H9 (cell line): ENCODE results near the gene CFAP69. TPM values are rescaled to one million over a fixed set of nuclear protein-coding genes. Genes with fewer than 3 reads are reported as not detected.

Experiments used
- DNase-seq: peaks from one replicate; pipeline ENCODE4 v3.0.0-alpha.2; 2017
- H2AFZ ChIP-seq: one replicate; pipeline ENCODE4 v1.6.1; 2013; ENCODE audit warnings: mild to moderate bottlenecking, low read length, control low read depth, moderate library complexity
- H2AK5ac ChIP-seq: 2 replicates; pipeline ENCODE4 v1.6.1; 2013; ENCODE audit warnings: low read length, control low read depth, mixed read lengths; ENCODE audit not compliant: insufficient read length
- H2BK120ac ChIP-seq: one replicate; pipeline ENCODE4 v1.6.1; 2013; ENCODE audit warnings: low read depth, mild to moderate bottlenecking, low read length, control low read depth, inconsistent platforms; ENCODE audit not compliant: poor library complexity, severe bottlenecking
- H2BK12ac ChIP-seq: 2 replicates; pipeline ENCODE4 v1.6.1; 2013; ENCODE audit warnings: low read length, control low read depth, mixed read lengths, low read depth; ENCODE audit not compliant: insufficient read length
- H2BK15ac ChIP-seq: 2 replicates; pipeline ENCODE4 v1.6.1; 2013; ENCODE audit warnings: low read depth, low read length, control low read depth
- H2BK20ac ChIP-seq: one replicate; pipeline ENCODE4 v1.6.1; 2013; ENCODE audit warnings: low read depth, mild to moderate bottlenecking, low read length, control low read depth, inconsistent platforms; ENCODE audit not compliant: poor library complexity, severe bottlenecking
- H2BK5ac ChIP-seq: 2 replicates; pipeline ENCODE4 v1.6.1; 2013; ENCODE audit warnings: low read length, control low read depth, mixed read lengths; ENCODE audit not compliant: insufficient read length
- H3K14ac ChIP-seq: 2 replicates; pipeline ENCODE4 v1.6.1; 2013; ENCODE audit warnings: low read length, control low read depth; ENCODE audit not compliant: insufficient read depth
- H3K18ac ChIP-seq: 2 replicates; pipeline ENCODE4 v1.6.1; 2013; ENCODE audit warnings: low read depth, mild to moderate bottlenecking, mixed read lengths, low read length, control low read depth; ENCODE audit not compliant: insufficient read length
- H3K23ac ChIP-seq: 2 replicates; pipeline ENCODE4 v1.6.1; 2013; ENCODE audit warnings: low read length, control low read depth, mixed read lengths, low read depth; ENCODE audit not compliant: insufficient read length
- H3K23me2 ChIP-seq: 2 replicates; pipeline ENCODE4 v1.6.1; 2013; ENCODE audit warnings: low read depth, mild to moderate bottlenecking, mixed read lengths, low read length, control low read depth; ENCODE audit not compliant: insufficient read length, poor library complexity, severe bottlenecking
- H3K27ac ChIP-seq: 2 replicates; pipeline ENCODE4 v1.5.1; 2013; ENCODE audit warnings: low read length, control low read depth, mixed read lengths, low read depth; ENCODE audit not compliant: insufficient read length
- H3K27me3 ChIP-seq: 2 replicates; pipeline ENCODE4 v1.6.1; 2013; ENCODE audit warnings: low read length, control low read depth, inconsistent platforms; ENCODE audit not compliant: insufficient read depth
- H3K4ac ChIP-seq: 2 replicates; pipeline ENCODE4 v1.6.1; 2013; ENCODE audit warnings: low read depth, mild to moderate bottlenecking, control low read depth, inconsistent platforms, low read length, moderate library complexity
- H3K4me1 ChIP-seq: 2 replicates; pipeline ENCODE4 v1.6.1; 2013; ENCODE audit warnings: low read length, control low read depth, inconsistent platforms; ENCODE audit not compliant: insufficient read depth
- H3K4me2 ChIP-seq: 2 replicates; pipeline ENCODE4 v1.6.1; 2013; ENCODE audit warnings: low read length, control low read depth, mixed read lengths; ENCODE audit not compliant: insufficient read length, insufficient read depth
- H3K56ac ChIP-seq: 2 replicates; pipeline ENCODE4 v1.6.1; 2013; ENCODE audit warnings: low read depth, mild to moderate bottlenecking, mixed read lengths, low read length, control low read depth; ENCODE audit not compliant: insufficient read length
- H3K79me1 ChIP-seq: 2 replicates; pipeline ENCODE4 v1.6.1; 2013; ENCODE audit warnings: low read depth, mild to moderate bottlenecking, moderate library complexity, low read length, control low read depth, inconsistent platforms; ENCODE audit not compliant: insufficient read depth, poor library complexity, severe bottlenecking
- H3K79me2 ChIP-seq: 2 replicates; pipeline ENCODE4 v1.6.1; 2013; ENCODE audit warnings: low read length, control low read depth, inconsistent platforms; ENCODE audit not compliant: insufficient read depth
- H3K9ac ChIP-seq: 2 replicates; pipeline ENCODE4 v1.6.1; 2013; ENCODE audit warnings: low read length, control low read depth, mixed read lengths; ENCODE audit not compliant: insufficient read length; ENCODE audit errors: extremely low read depth
- H3K9me3 ChIP-seq: one replicate; pipeline ENCODE4 v1.6.1; 2013; ENCODE audit warnings: low read depth, low read length, inconsistent platforms; ENCODE audit not compliant: control insufficient read depth
- H3T11ph ChIP-seq: one replicate; pipeline ENCODE4 v1.6.1; 2013; ENCODE audit warnings: mild to moderate bottlenecking, low read length, control low read depth, inconsistent platforms
- H4K20me1 ChIP-seq: one replicate; pipeline ENCODE4 v1.6.1; 2013; ENCODE audit not compliant: control insufficient read depth, insufficient read length, insufficient read depth
- H4K5ac ChIP-seq: 2 replicates; pipeline ENCODE4 v1.6.1; 2013; ENCODE audit warnings: low read depth, mild to moderate bottlenecking, mixed read lengths, low read length, control low read depth; ENCODE audit not compliant: insufficient read length
- H4K8ac ChIP-seq: replicated peaks from 2 replicates; pipeline ENCODE4 v1.6.1; 2013; ENCODE audit warnings: low read length, control low read depth, mixed read lengths, low read depth; ENCODE audit not compliant: insufficient read length
- H4K91ac ChIP-seq: 2 replicates; pipeline ENCODE4 v1.6.1; 2013; ENCODE audit warnings: low read depth, mild to moderate bottlenecking, moderate library complexity, mixed read lengths, low read length, control low read depth; ENCODE audit not compliant: insufficient read length
- H3K27ac Mint-ChIP-seq, 3 experiments: 2 replicates in 2 of 3; 3 replicates in 1 of 3; pipeline ENCODE4 v1.8.0; 2020 to 2021; ENCODE audit warnings: mixed read lengths in 3 of 3, mild to moderate bottlenecking in 1 of 3, moderate library complexity in 1 of 3
- H3K27me3 Mint-ChIP-seq: 2 replicates; pipeline ENCODE4 v1.8.0; 2021; ENCODE audit warnings: low read depth, mild to moderate bottlenecking, moderate library complexity, mixed read lengths
- H3K36me3 Mint-ChIP-seq, 3 experiments: 2 replicates in 2 of 3; 3 replicates in 1 of 3; pipeline ENCODE4 v1.8.0; 2020 to 2021; ENCODE audit warnings: low read depth in 3 of 3, mixed read lengths in 3 of 3; ENCODE audit not compliant: insufficient read depth in 1 of 3
- H3K4me1 Mint-ChIP-seq, 2 experiments: 2 replicates each; pipeline ENCODE4 v1.8.0; 2020; ENCODE audit warnings: mixed read lengths in 2 of 2
- H3K4me3 Mint-ChIP-seq, 2 experiments: 2 replicates in 1 of 2; 3 replicates in 1 of 2; pipeline ENCODE4 v1.8.0; 2020 to 2021; ENCODE audit warnings: mild to moderate bottlenecking in 2 of 2, mixed read lengths in 2 of 2, moderate library complexity in 1 of 2
- H3K9me3 Mint-ChIP-seq, 2 experiments: 2 replicates in 1 of 2; 3 replicates in 1 of 2; pipeline ENCODE4 v1.8.0; 2020; ENCODE audit warnings: mild to moderate bottlenecking in 2 of 2, mixed read lengths in 2 of 2, moderate library complexity in 1 of 2
- CTCF ChIP-seq: fragments of 200-600 bp; sonication (generic); conservative IDR thresholded peaks from 3 replicates; pipeline ENCODE4 v1.8.0; 2021; ENCODE audit warnings: antibody characterized with exemption, mild to moderate bottlenecking
- WGBS: extraction: QIAGEN DNeasy Blood & Tissue Kit; methylation state at CpG from one replicate; pipeline ENCODE4 v1.1.7; 2013; ENCODE audit warnings: missing lambda C conversion rate, low lambda C conversion rate, mixed read lengths; ENCODE audit not compliant: insufficient read length; ENCODE audit errors: extremely low coverage; 5-methylcytosine and 5-hydroxymethylcytosine counted together
- total RNA-seq: library from RNA; stranded (reverse); gene quantifications from 2 replicates; pipeline ENCODE4 v1.2.1, GENCODE V29; 2021

CFAP69 gene
- total RNA-seq, 1 experiment from 2014 or later, result 2.9 TPM

- H3K79me2 ChIP-seq, result no peaks in the 10 kb centered on the region
- H4K91ac ChIP-seq, result no peak overlapping the region
- H3K18ac ChIP-seq, result no peak overlapping the region
- no peak overlapping the region for H2BK120ac ChIP-seq
- H2BK20ac ChIP-seq, result no peak overlapping the region
- no peaks in the 10 kb centered on the region for H3K36me3 Mint-ChIP-seq
- no peak overlapping the region for H2BK5ac ChIP-seq
- no peak overlapping the region for H3K4me2 ChIP-seq
- no peak overlapping the region for H3K23ac ChIP-seq
- H3K56ac ChIP-seq, result no peak overlapping the region
- no peak overlapping the region for H3K27ac Mint-ChIP-seq
- no peaks in the 10 kb centered on the region for H3K79me1 ChIP-seq
- no peak overlapping the region for H3K27ac ChIP-seq
- H2AFZ ChIP-seq, result no peak overlapping the region
- no peak overlapping the region for H3K4ac ChIP-seq
- no peak overlapping the region for H2BK12ac ChIP-seq
- no peak overlapping the region for H3K4me3 Mint-ChIP-seq
- H4K20me1 ChIP-seq, result no peaks in the 10 kb centered on the region
- H4K8ac ChIP-seq, result no peak overlapping the region
- no peaks in the 10 kb centered on the region for H3K4me1 Mint-ChIP-seq
- H3K27me3 Mint-ChIP-seq, result no peaks in the 10 kb centered on the region
- H3K4me1 ChIP-seq, result no peaks in the 10 kb centered on the region
- H3K27me3 ChIP-seq, result no peaks in the 10 kb centered on the region
- TF ChIP-seq CTCF, result no peak
- H2BK15ac ChIP-seq, result no peak overlapping the region
- H3T11ph ChIP-seq, result no peak overlapping the region
- no peak overlapping the region for H2AK5ac ChIP-seq
- H3K9me3 ChIP-seq, result no peaks in the 10 kb centered on the region
- H3K9ac ChIP-seq, result no peak overlapping the region
- no peak for DNase-seq
- no peaks in the 10 kb centered on the region for H3K9me3 Mint-ChIP-seq
- no peak overlapping the region for H3K14ac ChIP-seq
- H4K5ac ChIP-seq, result no peak overlapping the region
- WGBS, result no CpG with 5 or more reads among the region's 1 CpG
- H3K23me2 ChIP-seq, result no peaks in the 10 kb centered on the region
Observed at GRCh38 chr7:90269163-90269562, 24.2 kb downstream of the CFAP69 start.
